AG04449 (cell line): ENCODE data around the gene HIVEP3.

ENCODE experiments used
- CTCF ChIA-PET: fragments of 350-600 bp; formaldehyde crosslinking; extraction: SDS; loops from one replicate; lab custom pipeline; 2021; ENCODE audit warnings: antibody characterized with exemption; lab: Yijun Ruan, JAX
- POLR2A ChIA-PET: fragments of 400-600, 350-600 bp; formaldehyde crosslinking; extraction: SDS; loops from one replicate; lab custom pipeline; 2020; ENCODE audit warnings: antibody characterized with exemption, inconsistent platforms; lab: Yijun Ruan, JAX
- DNase-seq: peaks from one replicate; pipeline ENCODE4 v3.0.0-alpha.2; 2010; ENCODE audit warnings: low read depth, low spot score
- H3K4me3 ChIP-seq: 2 replicates; pipeline ENCODE4 v1.5.1; 2011; ENCODE audit warnings: low read depth, mild to moderate bottlenecking, control low read depth, low read length
- TF ChIP-seq, protein P1 (sequence below): IDR thresholded peaks from one replicate; pipeline ENCODE4 v1.5.1; 2011; ENCODE audit warnings: mild to moderate bottlenecking, moderate library complexity, low read length, control low read depth, inconsistent platforms; ENCODE audit not compliant: insufficient read depth; ENCODE audit errors: missing control alignments

The HIVEP3 gene

GRCh38 chr1:41838266-41838665, 80.5 kb downstream of the HIVEP3 start:
- TF ChIP-seq, protein P1, sequence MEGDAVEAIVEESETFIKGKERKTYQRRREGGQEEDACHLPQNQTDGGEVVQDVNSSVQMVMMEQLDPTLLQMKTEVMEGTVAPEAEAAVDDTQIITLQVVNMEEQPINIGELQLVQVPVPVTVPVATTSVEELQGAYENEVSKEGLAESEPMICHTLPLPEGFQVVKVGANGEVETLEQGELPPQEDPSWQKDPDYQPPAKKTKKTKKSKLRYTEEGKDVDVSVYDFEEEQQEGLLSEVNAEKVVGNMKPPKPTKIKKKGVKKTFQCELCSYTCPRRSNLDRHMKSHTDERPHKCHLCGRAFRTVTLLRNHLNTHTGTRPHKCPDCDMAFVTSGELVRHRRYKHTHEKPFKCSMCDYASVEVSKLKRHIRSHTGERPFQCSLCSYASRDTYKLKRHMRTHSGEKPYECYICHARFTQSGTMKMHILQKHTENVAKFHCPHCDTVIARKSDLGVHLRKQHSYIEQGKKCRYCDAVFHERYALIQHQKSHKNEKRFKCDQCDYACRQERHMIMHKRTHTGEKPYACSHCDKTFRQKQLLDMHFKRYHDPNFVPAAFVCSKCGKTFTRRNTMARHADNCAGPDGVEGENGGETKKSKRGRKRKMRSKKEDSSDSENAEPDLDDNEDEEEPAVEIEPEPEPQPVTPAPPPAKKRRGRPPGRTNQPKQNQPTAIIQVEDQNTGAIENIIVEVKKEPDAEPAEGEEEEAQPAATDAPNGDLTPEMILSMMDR, result no peak
- POLR2A ChIA-PET, result no interaction called here
- H3K4me3 ChIP-seq, result no peak overlapping the region
- CTCF ChIA-PET, result interaction anchor here (1.6 kb wide), 1 partner anchor 26 kb away, joined by 3 read pairs; no protein-coding TSS in a partner anchor
- no peak for DNase-seq

DNA sequence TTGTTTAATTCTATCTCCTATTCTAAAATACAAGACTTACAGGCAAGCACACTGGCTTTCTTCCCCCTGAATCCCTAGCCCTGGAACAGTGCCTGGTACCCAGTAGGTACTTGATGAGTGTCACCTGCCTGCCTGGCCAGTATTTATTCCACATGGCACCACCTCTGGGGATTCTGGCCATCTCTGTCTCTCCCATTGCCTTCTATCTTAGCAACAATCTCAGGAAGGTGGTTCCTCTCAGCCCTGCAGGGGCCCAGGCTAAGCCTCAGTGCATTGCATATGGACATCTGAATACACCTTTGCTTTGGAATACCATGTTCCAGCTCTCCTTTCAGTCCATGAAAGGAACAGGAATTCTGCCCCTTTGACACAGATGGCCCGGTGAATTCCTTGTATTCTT, 81.0 kb downstream of the HIVEP3 start:
- TF ChIP-seq, protein P1, result no peak
- no peak overlapping the region for H3K4me3 ChIP-seq
- no peak for DNase-seq
- ChIA-PET CTCF (interaction anchor here (1.5 to 1.6 kb wide), 2 partner anchors 19 to 26 kb away, joined by 3 read pairs; no protein-coding TSS in a partner anchor), POLR2A (no interaction called here)

- CTCF ChIA-PET, result interaction anchor here (1.0 to 2.1 kb wide), 5 partner anchors 13 to 338 kb away, joined by 3 to 7 read pairs (median 4); no protein-coding TSS in a partner anchor
Observed at GRCh38 chr1:41835485-41835884, 83.2 kb downstream of the HIVEP3 start.

GRCh38 chr1:41833519-41834000, 85.2 kb downstream of the HIVEP3 start:
- no peak for DNase-seq
- no peak overlapping the region for H3K4me3 ChIP-seq
- ChIA-PET CTCF (interaction anchor here (0.7 to 2.1 kb wide), 3 partner anchors 9 to 949 kb away, joined by 4 to 5 read pairs (median 4); no protein-coding TSS in a partner anchor), POLR2A (no interaction called here)
- TF ChIP-seq, protein P1, result no peak

More at GRCh38 chr1:41835485-41835884, 83.2 kb downstream of the HIVEP3 start:
- TF ChIP-seq, protein P1, result no peak
- DNase-seq, result no peak
- POLR2A ChIA-PET, result no interaction called here
- no peak overlapping the region for H3K4me3 ChIP-seq

DNA sequence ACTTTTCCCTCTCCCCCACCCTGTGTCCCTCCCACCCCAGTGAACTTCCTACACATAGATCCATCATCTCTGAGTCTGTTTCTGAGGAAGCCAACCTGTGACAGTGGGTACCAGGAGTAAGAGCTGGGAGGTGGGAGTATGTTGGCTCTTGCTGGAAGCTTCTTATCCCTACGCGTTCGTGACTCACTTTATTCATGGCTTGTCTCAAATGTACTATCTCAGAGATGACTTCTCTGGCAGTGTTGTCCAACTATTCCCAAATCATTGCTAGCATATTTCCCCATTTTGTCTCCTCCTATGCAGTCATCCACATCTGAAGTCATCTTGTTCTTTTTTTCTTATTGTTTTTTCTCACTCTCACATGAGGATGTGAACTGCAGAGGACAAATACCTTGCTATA, 88.0 kb downstream of the HIVEP3 start:
- POLR2A ChIA-PET, result interaction anchor here (0.6 kb wide), 1 partner anchor 312 kb away, joined by 3 read pairs; no protein-coding TSS in a partner anchor
- TF ChIP-seq, protein P1, result no peak
- CTCF ChIA-PET, result interaction anchor here (1.8 kb wide), 1 partner anchor 257 kb away, joined by 6 read pairs; no protein-coding TSS in a partner anchor
- H3K4me3 ChIP-seq, result no peak overlapping the region
- no peak for DNase-seq

DNA sequence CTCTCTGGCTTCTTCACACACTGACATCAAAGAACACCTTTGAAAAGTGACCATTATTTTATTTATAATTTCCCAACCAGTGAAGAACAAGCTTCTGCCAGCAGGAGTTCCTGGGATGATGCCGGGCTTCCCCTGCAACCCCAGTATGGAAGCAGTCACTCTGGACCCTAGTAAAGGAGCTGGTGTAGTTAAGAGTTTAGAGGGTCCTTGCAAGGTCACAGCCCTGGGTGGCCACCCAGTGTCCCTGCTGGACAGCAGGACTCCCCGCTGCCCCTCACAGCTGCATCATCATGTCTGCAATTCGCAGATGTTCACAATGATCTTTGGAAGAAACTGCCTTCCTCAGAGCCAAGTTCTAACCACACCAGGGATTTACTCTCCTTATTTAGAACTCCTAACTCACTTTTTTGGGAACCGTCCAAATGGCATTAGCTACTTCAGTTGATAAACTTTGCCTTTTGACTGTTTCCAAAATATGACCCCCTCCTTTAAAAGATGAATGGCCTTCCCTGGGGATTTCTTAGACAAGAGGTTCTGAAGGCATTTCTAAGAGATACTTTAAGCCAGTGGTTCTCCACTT, 90.6 kb downstream of the HIVEP3 start:
- no peak overlapping the region for H3K4me3 ChIP-seq
- DNase-seq, result no peak
- POLR2A ChIA-PET, result no interaction called here
- TF ChIP-seq, protein P1, result no peak
- CTCF ChIA-PET, result interaction anchor here (0.6 to 1.4 kb wide), 4 partner anchors 16 to 345 kb away, joined by 3 to 6 read pairs (median 4); no protein-coding TSS in a partner anchor
